ENCODE measurements around the gene GORASP1. TPM values are rescaled to one million over a fixed set of nuclear protein-coding genes. Genes with fewer than 3 reads are reported as not detected.

The GORASP1 gene
- total RNA-seq, 2 experiments from 2014 or later = 31.6 to 33.7 TPM

DNA sequence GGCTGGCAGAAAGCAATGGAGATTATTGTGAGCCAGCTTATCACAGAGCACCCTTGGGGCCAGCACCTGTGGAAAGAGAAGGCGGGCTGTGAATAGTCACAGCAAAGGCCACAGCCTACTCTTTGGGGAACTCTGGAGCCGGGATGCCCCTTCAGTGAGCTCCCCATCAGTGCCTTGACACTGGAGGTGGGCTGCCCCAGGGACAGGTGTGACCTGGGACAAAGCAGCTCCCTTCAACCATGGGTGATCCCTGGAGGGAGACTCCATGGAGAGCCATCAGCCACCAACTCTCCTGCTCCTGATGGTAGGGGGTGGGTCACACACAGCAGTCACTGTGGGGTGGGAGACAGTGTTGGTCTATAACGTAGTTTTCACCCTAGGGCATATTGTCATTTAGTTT is 5.9 kb upstream of the GORASP1 start:
- no peak for DNase-seq
- no peaks in the 10 kb centered on the region for H3K9me3 Mint-ChIP-seq
- no peak overlapping the region for H3K4me3 Mint-ChIP-seq
- peaks cover 7% of the 10 kb centered on the region for H3K27me3 Mint-ChIP-seq
- POLR2A ChIA-PET = no interaction called here
- peaks cover 15% of the 10 kb centered on the region for H3K4me1 Mint-ChIP-seq
- H3K36me3 Mint-ChIP-seq (ENCODE audit: low read depth) = no peaks in the 10 kb centered on the region
- CTCF ChIA-PET = interaction anchor here (0.5 kb wide), 1 partner anchor 877 kb away, joined by 3 read pairs; no protein-coding TSS in a partner anchor
- H3K27ac Mint-ChIP-seq = no peak overlapping the region

- Mint-ChIP-seq H3K36me3 (ENCODE audit: low read depth) (no peaks in the 10 kb centered on the region), H3K9me3 (no peaks in the 10 kb centered on the region), H3K4me3 (no peak overlapping the region), H3K27me3 (peaks cover 4% of the 10 kb centered on the region), H3K27ac (no peak overlapping the region), H3K4me1 (peaks cover 22% of the 10 kb centered on the region)
- no peak for DNase-seq
- ChIA-PET CTCF (no interaction called here), POLR2A (no interaction called here)
Observed at GRCh38 chr3:39112535-39112934, 5.1 kb upstream of the GORASP1 start.

- Mint-ChIP-seq H3K27me3 (peaks cover 2% of the 10 kb centered on the region), H3K9me3 (no peaks in the 10 kb centered on the region), H3K27ac (no peak overlapping the region), H3K4me3 (no peak overlapping the region), H3K36me3 (ENCODE audit: low read depth) (no peaks in the 10 kb centered on the region), H3K4me1 (peaks cover 23% of the 10 kb centered on the region)
- CTCF ChIA-PET = no interaction called here
- DNase-seq = no peak
- POLR2A ChIA-PET = no interaction called here
Observed at GRCh38 chr3:39112113-39112512, 4.7 kb upstream of the GORASP1 start.

GRCh38 chr3:39110041-39110639 is 2.7 kb upstream of the GORASP1 start:
- H3K36me3 Mint-ChIP-seq (ENCODE audit: low read depth) = peaks cover 2% of the 10 kb centered on the region
- peak overlapping the region; percentile 43 for H3K27ac Mint-ChIP-seq
- DNase-seq = no peak
- CTCF ChIA-PET = interaction anchor here (0.6 to 2.2 kb wide), 4 partner anchors 13 to 178 kb away, joined by 3 to 12 read pairs (median 3); no protein-coding TSS in a partner anchor
- H3K4me1 Mint-ChIP-seq = peaks cover 41% of the 10 kb centered on the region
- POLR2A ChIA-PET = no interaction called here
- no peak overlapping the region for H3K4me3 Mint-ChIP-seq
- no peaks in the 10 kb centered on the region for H3K9me3 Mint-ChIP-seq
- H3K27me3 Mint-ChIP-seq = peaks cover 2% of the 10 kb centered on the region

GRCh38 chr3:39109086-39109485 is 1.7 kb upstream of the GORASP1 start:
- peaks cover 44% of the 10 kb centered on the region for H3K4me1 Mint-ChIP-seq
- H3K27ac Mint-ChIP-seq = peak overlapping the region; percentile 88
- H3K36me3 Mint-ChIP-seq (ENCODE audit: low read depth) = peaks cover 2% of the 10 kb centered on the region
- no peak for DNase-seq
- ChIA-PET CTCF (interaction anchor here (0.6 to 6.1 kb wide), 6 partner anchors 14 to 183 kb away, joined by 3 to 21 read pairs (median 3); no protein-coding TSS in a partner anchor), POLR2A (no interaction called here)
- peak overlapping the region; percentile 79 for H3K4me3 Mint-ChIP-seq
- peaks cover 2% of the 10 kb centered on the region for H3K27me3 Mint-ChIP-seq
- no peaks in the 10 kb centered on the region for H3K9me3 Mint-ChIP-seq

- peak; percentile 73 for DNase-seq
- POLR2A ChIA-PET = no interaction called here
- Mint-ChIP-seq H3K27me3 (peaks cover 2% of the 10 kb centered on the region), H3K4me1 (peaks cover 50% of the 10 kb centered on the region), H3K27ac (peak overlapping the region; percentile 88), H3K4me3 (peak overlapping the region; percentile 79), H3K36me3 (ENCODE audit: low read depth) (peaks cover 2% of the 10 kb centered on the region), H3K9me3 (no peaks in the 10 kb centered on the region)
- CTCF ChIA-PET = interaction anchor here (0.7 to 6.1 kb wide), 8 partner anchors 16 to 298 kb away, joined by 3 to 21 read pairs (median 4); partner anchors contain the start of gene RPSA
Observed at GRCh38 chr3:39108200-39108710, 828 bp upstream of the GORASP1 start.

DNA sequence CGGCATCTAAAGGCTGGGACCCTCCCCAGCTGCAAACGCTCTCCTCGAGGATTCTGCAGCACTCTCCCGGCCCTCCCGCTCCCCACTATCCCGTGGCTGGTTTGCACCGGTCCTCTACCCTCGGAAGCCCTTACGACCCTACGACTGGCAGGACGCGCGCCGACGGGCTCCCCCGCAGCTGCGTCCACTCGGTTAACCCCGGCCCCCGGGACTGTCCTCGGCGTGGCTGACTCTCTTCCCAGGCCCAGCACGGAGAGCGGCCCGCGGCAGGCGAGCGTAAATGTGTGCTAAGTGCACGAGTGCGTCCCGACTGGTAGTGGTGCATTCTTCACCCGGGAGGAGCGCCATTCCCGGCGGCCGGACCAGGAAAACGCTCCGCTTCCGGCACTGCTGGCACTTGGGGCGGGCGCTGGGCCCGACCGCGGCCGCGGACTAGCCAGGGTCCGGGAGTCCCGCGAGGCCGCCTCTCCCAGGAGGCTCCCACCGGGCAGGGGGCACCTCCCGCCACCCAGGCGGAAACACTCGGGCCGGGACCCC is 508 bp downstream of the GORASP1 start:
- Mint-ChIP-seq H3K9me3 (no peaks in the 10 kb centered on the region), H3K36me3 (ENCODE audit: low read depth) (peaks cover 2% of the 10 kb centered on the region), H3K4me3 (peak overlapping the region; percentile 74), H3K27me3 (no peaks in the 10 kb centered on the region), H3K4me1 (peaks cover 62% of the 10 kb centered on the region), H3K27ac (peak overlapping the region; percentile 81)
- ChIA-PET POLR2A (no interaction called here), CTCF (interaction anchor here (1.1 to 6.1 kb wide), 7 partner anchors 9 to 185 kb away, joined by 3 to 21 read pairs (median 6); no protein-coding TSS in a partner anchor)
- DNase-seq = no peak

- Mint-ChIP-seq H3K27ac (peak overlapping the region; percentile 81), H3K4me3 (peak overlapping the region; percentile 74), H3K4me1 (peaks cover 62% of the 10 kb centered on the region), H3K36me3 (ENCODE audit: low read depth) (peaks cover 2% of the 10 kb centered on the region), H3K9me3 (no peaks in the 10 kb centered on the region), H3K27me3 (no peaks in the 10 kb centered on the region)
- ChIA-PET POLR2A (interaction anchor here (0.6 kb wide), 1 partner anchor 255 kb away, joined by 3 read pairs; no protein-coding TSS in a partner anchor), CTCF (interaction anchor here (0.9 to 6.1 kb wide), 9 partner anchors 9 to 186 kb away, joined by 3 to 21 read pairs (median 5); no protein-coding TSS in a partner anchor)
- DNase-seq = no peak
Observed at GRCh38 chr3:39106281-39106811, 1.1 kb downstream of the GORASP1 start.

DNA sequence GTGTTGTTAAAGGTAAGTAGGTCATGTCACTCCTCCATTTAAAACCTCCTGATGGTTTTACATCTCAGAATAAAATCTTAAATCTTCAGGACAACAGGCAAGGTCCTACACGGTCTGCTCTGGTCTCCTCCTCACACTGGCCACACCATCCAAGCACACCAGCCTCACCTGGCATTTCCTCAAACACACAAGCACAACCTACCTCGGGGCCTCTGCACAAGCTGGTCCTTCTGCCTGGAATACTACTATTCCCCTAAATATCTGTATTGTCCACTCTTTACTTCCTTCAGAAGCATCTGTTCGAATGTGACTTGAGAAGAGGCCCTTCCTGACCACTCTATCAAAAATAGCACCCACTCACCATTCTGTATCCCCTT is 1.8 kb downstream of the GORASP1 start:
- no peaks in the 10 kb centered on the region for H3K9me3 Mint-ChIP-seq
- no peaks in the 10 kb centered on the region for H3K27me3 Mint-ChIP-seq
- ChIA-PET POLR2A (interaction anchor here (0.6 kb wide), 1 partner anchor 255 kb away, joined by 3 read pairs; no protein-coding TSS in a partner anchor), CTCF (interaction anchor here (0.9 to 6.1 kb wide), 10 partner anchors 9 to 262 kb away, joined by 3 to 21 read pairs (median 5); no protein-coding TSS in a partner anchor)
- peak overlapping the region; percentile 71 for H3K27ac Mint-ChIP-seq
- peak overlapping the region; percentile 74 for H3K4me3 Mint-ChIP-seq
- peaks cover 2% of the 10 kb centered on the region for H3K36me3 Mint-ChIP-seq (ENCODE audit: low read depth)
- peaks cover 62% of the 10 kb centered on the region for H3K4me1 Mint-ChIP-seq
- no peak for DNase-seq

DNA sequence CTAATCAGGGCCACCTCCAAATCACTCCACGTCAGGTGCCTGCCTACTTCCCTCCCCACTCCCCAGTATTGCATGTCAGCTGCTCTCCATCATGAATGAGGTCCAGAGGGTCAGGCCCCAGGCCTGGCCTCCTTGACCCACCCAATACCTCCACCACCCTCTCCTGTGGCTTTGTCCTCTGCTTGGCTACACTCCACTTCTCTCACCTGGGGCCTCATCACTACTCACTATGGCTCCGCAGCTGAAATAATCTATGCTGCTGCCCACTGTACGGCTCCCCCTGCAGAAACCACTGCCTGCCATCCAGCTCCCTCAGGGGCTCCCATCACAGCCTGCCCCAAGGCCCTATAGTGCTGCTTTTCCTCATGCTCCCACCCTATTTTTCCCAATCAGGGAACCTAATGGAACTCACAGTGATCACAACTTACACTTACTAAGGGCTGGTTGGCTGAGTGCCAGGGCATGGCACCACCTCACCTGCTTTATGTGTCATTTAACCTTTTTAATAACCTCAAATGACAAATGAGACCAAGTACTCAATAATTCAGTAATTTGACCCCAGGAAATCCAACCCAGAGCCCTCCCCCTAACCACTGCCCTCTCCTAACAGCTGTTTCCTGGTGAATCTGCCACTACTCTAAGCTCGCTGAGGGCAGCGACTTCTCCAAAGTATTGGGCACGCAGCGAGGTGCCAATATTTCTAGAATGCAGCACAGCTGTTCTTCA is 2.3 kb downstream of the GORASP1 start:
- ChIA-PET CTCF (interaction anchor here (0.9 to 6.1 kb wide), 10 partner anchors 11 to 261 kb away, joined by 3 to 21 read pairs (median 6); no protein-coding TSS in a partner anchor), POLR2A (no interaction called here)
- H3K9me3 Mint-ChIP-seq = no peaks in the 10 kb centered on the region
- H3K27ac Mint-ChIP-seq = peak overlapping the region; percentile 71
- DNase-seq = no peak
- peaks cover 2% of the 10 kb centered on the region for H3K36me3 Mint-ChIP-seq (ENCODE audit: low read depth)
- no peak overlapping the region for H3K4me3 Mint-ChIP-seq
- H3K4me1 Mint-ChIP-seq = peaks cover 62% of the 10 kb centered on the region
- no peaks in the 10 kb centered on the region for H3K27me3 Mint-ChIP-seq

- POLR2A ChIA-PET = no interaction called here
- DNase-seq = peak; percentile 5
- H3K27me3 Mint-ChIP-seq = no peaks in the 10 kb centered on the region
- no peak overlapping the region for H3K27ac Mint-ChIP-seq
- H3K4me3 Mint-ChIP-seq = no peak overlapping the region
- H3K36me3 Mint-ChIP-seq (ENCODE audit: low read depth) = peaks cover 2% of the 10 kb centered on the region
- H3K9me3 Mint-ChIP-seq = no peaks in the 10 kb centered on the region
- CTCF ChIA-PET = interaction anchor here (1.0 to 6.1 kb wide), 5 partner anchors 14 to 188 kb away, joined by 3 to 21 read pairs (median 7); no protein-coding TSS in a partner anchor
- H3K4me1 Mint-ChIP-seq = peaks cover 54% of the 10 kb centered on the region
Observed at GRCh38 chr3:39103791-39104552, 3.5 kb downstream of the GORASP1 start.

DNA sequence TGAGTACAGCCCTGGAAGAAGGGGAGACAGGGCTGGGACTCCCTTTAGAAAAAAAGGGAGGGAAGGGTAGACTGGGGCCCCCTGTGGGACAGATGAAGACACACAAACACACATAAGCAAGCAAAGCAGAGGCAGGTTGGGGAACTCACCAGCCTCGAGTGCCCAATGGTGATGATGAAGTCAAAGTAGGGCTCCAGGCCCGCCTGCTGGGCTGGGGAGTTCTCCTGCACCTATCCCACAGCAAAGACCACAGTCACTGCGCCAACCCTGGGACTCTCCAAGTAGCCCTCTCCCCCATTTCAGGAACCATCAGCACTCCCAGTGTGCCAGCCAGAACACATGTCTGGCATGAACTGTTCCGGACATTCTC is 4.1 kb downstream of the GORASP1 start:
- peak; percentile 13 for DNase-seq
- H3K36me3 Mint-ChIP-seq (ENCODE audit: low read depth) = peaks cover 2% of the 10 kb centered on the region
- H3K27ac Mint-ChIP-seq = no peak overlapping the region
- no peak overlapping the region for H3K4me3 Mint-ChIP-seq
- POLR2A ChIA-PET = no interaction called here
- CTCF ChIA-PET = interaction anchor here (6.1 kb wide), 1 partner anchor 189 kb away, joined by 21 read pairs; no protein-coding TSS in a partner anchor
- peaks cover 47% of the 10 kb centered on the region for H3K4me1 Mint-ChIP-seq
- H3K9me3 Mint-ChIP-seq = no peaks in the 10 kb centered on the region
- no peaks in the 10 kb centered on the region for H3K27me3 Mint-ChIP-seq
